Islet of Langerhans (tissue), 1 donor: Measurements from ENCODE around the gene CEACAM7.

ENCODE experiments used
- FAIRE-seq: peaks from one replicate; lab custom pipeline; 2011; peaks lifted over from hg19 to GRCh38; lab: Jason Lieb, UNC

The CEACAM7 gene

GRCh38 chr19:41700381-41701195, 12.5 kb upstream of the CEACAM7 start:
- FAIRE-seq: no peak

DNA sequence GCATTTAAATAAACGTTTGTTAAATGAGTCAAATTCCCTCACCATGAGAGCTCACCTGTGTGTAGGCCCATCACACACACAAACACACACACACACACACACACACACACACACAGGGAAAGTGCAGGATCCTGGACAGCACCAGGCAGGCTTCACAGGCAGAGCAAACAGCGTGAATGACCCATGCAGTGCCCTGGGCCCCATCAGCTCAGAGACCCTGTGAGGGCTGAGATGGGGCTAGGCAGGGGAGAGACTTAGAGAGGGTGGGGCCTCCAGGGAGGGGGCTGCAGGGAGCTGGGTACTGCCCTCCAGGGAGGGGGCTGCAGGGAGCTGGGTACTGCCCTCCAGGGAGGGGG, 11.9 kb upstream of the CEACAM7 start:
- no peak for FAIRE-seq

DNA sequence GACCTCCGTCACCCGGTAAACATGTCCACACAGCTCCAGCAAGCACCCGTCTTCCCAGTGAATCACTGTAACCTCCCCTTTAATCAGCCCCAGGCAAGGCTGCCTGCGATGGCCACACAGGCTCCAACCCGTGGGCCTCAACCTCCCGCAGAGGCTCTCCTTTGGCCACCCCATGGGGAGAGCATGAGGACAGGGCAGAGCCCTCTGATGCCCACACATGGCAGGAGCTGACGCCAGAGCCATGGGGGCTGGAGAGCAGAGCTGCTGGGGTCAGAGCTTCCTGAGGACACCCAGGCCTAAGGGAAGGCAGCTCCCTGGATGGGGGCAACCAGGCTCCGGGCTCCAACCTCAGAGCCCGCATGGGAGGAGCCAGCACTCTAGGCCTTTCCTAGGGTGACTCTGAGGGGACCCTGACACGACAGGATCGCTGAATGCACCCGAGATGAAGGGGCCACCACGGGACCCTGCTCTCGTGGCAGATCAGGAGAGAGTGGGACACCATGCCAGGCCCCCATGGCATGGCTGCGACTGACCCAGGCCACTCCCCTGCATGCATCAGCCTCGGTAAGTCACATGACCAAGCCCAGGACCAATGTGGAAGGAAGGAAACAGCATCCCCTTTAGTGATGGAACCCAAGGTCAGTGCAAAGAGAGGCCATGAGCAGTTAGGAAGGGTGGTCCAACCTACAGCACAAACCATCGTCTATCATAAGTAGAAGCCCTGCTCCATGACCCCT, 11.3 kb upstream of the CEACAM7 start:
- no peak for FAIRE-seq

- FAIRE-seq: no peak
These were observed 10.7 kb upstream of the CEACAM7 start for GRCh38 chr19:41698746-41699230.

GRCh38 chr19:41697198-41697855, 9.3 kb upstream of the CEACAM7 start:
- FAIRE-seq: no peak

GRCh38 chr19:41696402-41697197, 8.5 kb upstream of the CEACAM7 start:
- FAIRE-seq: no peak

GRCh38 chr19:41695745-41696144, 7.7 kb upstream of the CEACAM7 start:
- no peak for FAIRE-seq

DNA sequence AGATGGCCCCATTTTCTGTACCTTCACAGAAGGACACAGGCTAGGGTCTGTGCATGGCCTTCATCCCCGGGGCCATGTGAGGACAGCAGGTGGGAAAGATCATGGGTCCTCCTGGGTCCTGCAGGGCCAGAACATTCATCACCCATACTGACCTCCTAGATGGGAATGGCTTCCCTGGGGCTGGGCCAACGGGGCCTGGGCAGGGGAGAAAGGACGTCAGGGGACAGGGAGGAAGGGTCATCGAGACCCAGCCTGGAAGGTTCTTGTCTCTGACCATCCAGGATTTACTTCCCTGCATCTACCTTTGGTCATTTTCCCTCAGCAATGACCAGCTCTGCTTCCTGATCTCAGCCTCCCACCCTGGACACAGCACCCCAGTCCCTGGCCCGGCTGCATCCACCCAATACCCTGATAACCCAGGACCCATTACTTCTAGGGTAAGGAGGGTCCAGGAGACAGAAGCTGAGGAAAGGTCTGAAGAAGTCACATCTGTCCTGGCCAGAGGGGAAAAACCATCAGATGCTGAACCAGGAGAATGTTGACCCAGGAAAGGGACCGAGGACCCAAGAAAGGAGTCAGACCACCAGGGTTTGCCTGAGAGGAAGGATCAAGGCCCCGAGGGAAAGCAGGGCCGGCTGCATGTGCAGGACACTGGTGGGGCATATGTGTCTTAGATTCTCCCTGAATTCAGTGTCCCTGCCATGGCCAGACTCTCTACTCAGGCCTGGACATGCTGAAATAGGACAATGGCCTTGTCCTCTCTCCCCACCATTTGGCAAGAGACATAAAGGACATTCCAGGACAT, 7.0 kb upstream of the CEACAM7 start:
- FAIRE-seq: no peak

- no peak for FAIRE-seq
These were observed 6.1 kb upstream of the CEACAM7 start for GRCh38 chr19:41694196-41694595.

DNA sequence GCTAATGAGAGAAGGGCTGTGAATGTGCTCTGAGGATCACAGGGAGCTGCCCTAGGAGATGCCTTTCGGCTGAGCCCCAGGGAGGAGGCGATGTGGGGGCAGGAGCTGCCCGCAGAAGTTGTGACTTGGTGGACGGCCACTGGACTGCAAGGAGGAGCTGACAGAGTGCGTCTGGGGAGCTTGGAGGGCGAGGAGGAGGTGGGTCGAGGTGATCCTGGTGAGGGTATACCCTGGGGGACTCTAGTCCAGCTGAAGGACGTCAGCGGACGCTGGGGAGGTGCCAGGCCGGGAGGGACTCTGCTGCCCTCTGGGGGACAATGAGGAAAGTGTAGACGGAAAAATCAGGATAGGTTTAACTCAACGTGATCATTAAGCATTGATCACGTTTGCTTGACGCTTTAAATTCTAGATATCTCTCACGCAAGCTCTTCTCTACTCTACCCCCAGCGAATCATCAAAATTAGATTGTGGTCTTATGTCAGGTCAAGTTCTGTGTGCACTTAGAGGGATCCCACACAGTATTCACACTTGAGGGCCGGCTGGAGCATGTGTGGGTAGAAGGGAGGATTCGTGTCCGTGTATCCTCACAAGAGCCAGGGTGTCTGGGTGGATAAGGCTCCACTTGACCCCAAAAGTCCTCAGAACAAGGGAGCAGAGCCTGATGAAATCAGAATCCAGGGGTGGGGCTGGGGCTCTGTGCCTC, 3.3 kb upstream of the CEACAM7 start:
- no peak for FAIRE-seq

- FAIRE-seq: no peak
These were observed 2.7 kb upstream of the CEACAM7 start for GRCh38 chr19:41690801-41691065.

DNA sequence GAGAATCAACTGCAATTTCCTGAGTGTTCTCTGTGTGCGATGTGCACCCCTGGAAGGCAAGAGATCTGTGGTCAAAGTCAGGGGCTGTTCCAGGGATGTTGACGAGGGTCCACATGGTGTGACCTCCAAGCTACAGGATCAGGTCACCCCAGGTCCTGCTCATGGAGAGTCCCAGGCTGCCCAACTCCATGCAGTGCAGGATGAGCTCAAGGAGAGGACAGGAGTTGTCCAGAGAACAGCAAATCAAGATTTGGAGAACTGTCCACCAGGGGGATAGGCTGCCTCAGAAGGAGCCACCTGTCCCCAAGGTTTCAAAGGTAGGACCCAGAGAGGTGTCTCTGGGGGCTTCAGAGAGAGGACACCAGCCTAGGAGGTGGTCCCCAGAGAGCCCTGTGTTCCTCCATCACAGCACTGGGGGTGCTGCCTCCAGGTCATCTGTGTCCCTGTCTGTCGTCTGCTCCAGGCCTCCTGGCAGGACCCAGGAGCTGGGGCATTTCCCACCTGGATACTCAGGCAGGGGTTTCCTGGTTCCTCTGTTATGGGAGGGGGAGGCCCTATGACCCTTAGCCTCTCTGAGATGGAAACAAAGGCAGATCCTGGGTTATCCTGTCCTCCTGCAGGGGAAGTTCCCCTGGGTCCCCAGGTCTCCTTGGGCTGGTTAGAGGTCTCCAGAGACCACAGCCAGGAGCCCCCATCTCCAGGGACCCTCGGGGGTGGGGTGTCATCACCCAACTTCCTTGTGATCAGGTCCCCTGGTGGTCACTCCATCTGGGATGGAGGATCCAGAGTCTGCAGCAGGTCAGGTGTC, 2.1 kb upstream of the CEACAM7 start:
- no peak for FAIRE-seq

- no peak for FAIRE-seq
These were observed 617 bp upstream of the CEACAM7 start for GRCh38 chr19:41688687-41689086.

- FAIRE-seq: no peak
These were observed 651 bp downstream of the CEACAM7 start for GRCh38 chr19:41687419-41687818.

DNA sequence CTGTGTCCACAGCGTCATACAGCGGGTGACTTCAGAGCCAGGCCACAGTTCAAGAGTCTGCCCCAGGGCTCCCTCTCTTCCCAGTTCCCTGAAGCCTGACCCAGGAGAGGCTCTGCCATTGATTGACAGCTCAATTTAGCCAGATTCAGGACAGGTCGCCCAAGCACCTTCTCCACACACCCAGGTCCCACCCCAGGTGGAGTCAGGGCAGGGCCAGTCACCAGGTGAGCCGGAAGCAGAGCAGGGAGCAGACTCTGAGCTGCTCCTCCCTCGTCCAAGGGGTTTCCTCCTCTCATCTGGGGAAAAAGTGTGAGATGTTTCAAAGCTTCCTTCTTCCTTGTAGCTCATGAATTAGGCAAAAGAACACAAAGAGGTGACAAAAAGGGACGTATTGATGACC, 5.6 kb downstream of the CEACAM7 start:
- no peak for FAIRE-seq

GRCh38 chr19:41671486-41671885, 16.6 kb downstream of the CEACAM7 start:
- FAIRE-seq: no peak

DNA sequence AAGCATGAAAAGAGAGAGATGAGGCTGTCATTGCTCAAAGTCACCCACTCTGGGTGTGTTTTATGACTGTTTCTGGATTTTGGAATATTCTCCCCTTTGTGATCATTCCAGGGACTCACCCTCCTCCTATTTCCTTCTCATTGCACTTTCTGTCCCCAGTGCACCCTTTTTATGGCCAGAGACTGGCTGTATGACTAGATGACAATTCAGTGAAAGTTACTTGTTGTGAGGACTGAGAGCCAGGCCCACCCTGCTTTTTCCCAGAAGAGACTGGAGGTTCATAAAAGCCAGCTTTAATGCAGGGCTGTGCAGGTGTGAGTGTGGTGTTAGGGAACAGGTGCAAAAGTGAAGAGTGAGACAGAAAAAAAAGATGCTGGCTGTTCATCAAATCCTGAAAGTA, 17.3 kb downstream of the CEACAM7 start:
- FAIRE-seq: no peak

GRCh38 chr19:41668315-41668714, 19.8 kb downstream of the CEACAM7 start:
- FAIRE-seq: no peak

- FAIRE-seq: no peak
These were observed 22.0 kb downstream of the CEACAM7 start for GRCh38 chr19:41666075-41666474.

- no peak for FAIRE-seq
These were observed 30.9 kb downstream of the CEACAM7 start for GRCh38 chr19:41657157-41657556.
